Neural progenitor cell (in vitro differentiated cells): ENCODE results near the gene ZDHHC1. TPM values are rescaled to one million over a fixed set of nuclear protein-coding genes. Genes with fewer than 3 reads are reported as not detected.

Experiments used
- DNase-seq: peaks from one replicate; pipeline ENCODE4 v3.0.0-alpha.2; 2016; ENCODE audit warnings: low spot score
- H2AFZ ChIP-seq: fragments of 200-600 bp; sonication (generic); replicated peaks from 2 replicates; pipeline ENCODE4 v1.6.1; 2016; ENCODE audit warnings: antibody characterized with exemption
- H3F3A ChIP-seq: fragments of 200-600 bp; sonication (generic); 2 replicates; pipeline ENCODE4 v1.6.1; 2016; ENCODE audit warnings: antibody characterized with exemption, low read depth
- H3K27ac ChIP-seq: fragments of 200-600 bp; sonication (generic); 2 replicates; pipeline ENCODE4 v1.5.1; 2016; ENCODE audit warnings: mild to moderate bottlenecking
- H3K27me3 ChIP-seq: fragments of 200-600 bp; sonication (generic); 2 replicates; pipeline ENCODE4 v1.6.1; 2016; ENCODE audit warnings: mild to moderate bottlenecking, moderate library complexity
- H3K36me3 ChIP-seq: fragments of 200-600 bp; sonication (generic); 2 replicates; pipeline ENCODE4 v1.5.1; 2016
- H3K4me1 ChIP-seq: fragments of 200-600 bp; sonication (generic); 2 replicates; pipeline ENCODE4 v1.6.1; 2016; ENCODE audit warnings: mixed run types
- H3K4me2 ChIP-seq: fragments of 200-600 bp; sonication (generic); 2 replicates; pipeline ENCODE4 v1.6.1; 2016
- H3K4me3 ChIP-seq: fragments of 200-600 bp; sonication (generic); 2 replicates; pipeline ENCODE4 v1.5.1; 2016
- H3K79me2 ChIP-seq: fragments of 200-600 bp; sonication (generic); 2 replicates; pipeline ENCODE4 v1.6.1; 2016; ENCODE audit warnings: low read depth
- H3K9ac ChIP-seq: fragments of 200-600 bp; sonication (generic); 2 replicates; pipeline ENCODE4 v1.6.1; 2016
- H3K9me3 ChIP-seq: fragments of 200-600 bp; sonication (generic); 2 replicates; pipeline ENCODE4 v1.5.1; 2016; ENCODE audit warnings: low read depth
- H4K20me1 ChIP-seq: fragments of 200-600 bp; sonication (generic); 2 replicates; pipeline ENCODE4 v1.6.1; 2016; ENCODE audit warnings: low read depth
- H3K27ac Mint-ChIP-seq: 3 replicates; pipeline ENCODE4 v1.8.0; 2021; ENCODE audit warnings: mixed read lengths
- H3K27me3 Mint-ChIP-seq: 2 replicates; pipeline ENCODE4 v1.8.0; 2022; ENCODE audit warnings: low read depth, mild to moderate bottlenecking, inconsistent platforms, moderate library complexity, mixed read lengths; ENCODE audit not compliant: insufficient read depth
- H3K36me3 Mint-ChIP-seq: 3 replicates; pipeline ENCODE4 v1.8.0; 2021; ENCODE audit warnings: mixed read lengths
- H3K4me1 Mint-ChIP-seq: 3 replicates; pipeline ENCODE4 v1.8.0; 2021; ENCODE audit warnings: mixed read lengths
- H3K4me3 Mint-ChIP-seq: 3 replicates; pipeline ENCODE4 v1.8.0; 2021; ENCODE audit warnings: mild to moderate bottlenecking, moderate library complexity, mixed read lengths
- H3K9me3 Mint-ChIP-seq: 3 replicates; pipeline ENCODE4 v1.8.0; 2020; ENCODE audit warnings: mixed read lengths
- CTCF ChIP-seq: fragments of 200-600 bp; sonication (generic); IDR thresholded peaks from 2 replicates; pipeline ENCODE4 v1.5.1; 2017; ENCODE audit warnings: antibody characterized with exemption, mild to moderate bottlenecking
- EZH2 ChIP-seq: fragments of 200-600 bp; sonication (generic); IDR thresholded peaks from 2 replicates; pipeline ENCODE4 v1.6.1; 2017; ENCODE audit warnings: antibody characterized with exemption, mild to moderate bottlenecking, moderate library complexity
- EZH2phosphoT487 ChIP-seq: fragments of 200-600 bp; sonication (generic); IDR thresholded peaks from 2 replicates; pipeline ENCODE4 v1.6.1; 2017; ENCODE audit warnings: antibody characterized with exemption
- total RNA-seq: library from RNA; depleted of rRNA; stranded (reverse); fragments of >200 nt; gene quantifications from 2 replicates; pipeline ENCODE4 v1.2.3, GENCODE V29; 2015; ENCODE audit warnings: low replicate concordance

The ZDHHC1 gene
- total RNA-seq, 1 donor from 2014 or later: 1.5 TPM

- Mint-ChIP-seq H3K27ac (peak overlapping the region; percentile 82), H3K27me3 (peaks cover 39% of the 10 kb centered on the region), H3K4me1 (peaks cover 28% of the 10 kb centered on the region), H3K4me3 (peak overlapping the region; percentile 80), H3K36me3 (no peaks in the 10 kb centered on the region), H3K9me3 (no peaks in the 10 kb centered on the region)
- no peaks in the 10 kb centered on the region for H3K36me3 ChIP-seq
- H3K9me3 ChIP-seq: no peaks in the 10 kb centered on the region
- H3K27me3 ChIP-seq: peaks cover 54% of the 10 kb centered on the region
- peak overlapping the region; percentile 94 for H3K4me2 ChIP-seq
- peak; percentile 44 for DNase-seq
- no peaks in the 10 kb centered on the region for H4K20me1 ChIP-seq
- no peak overlapping the region for H3K27ac ChIP-seq
- peak overlapping the region; percentile 76 for H2AFZ ChIP-seq
- H3K4me1 ChIP-seq: peaks cover 18% of the 10 kb centered on the region
- H3F3A ChIP-seq: peaks cover 13% of the 10 kb centered on the region
- peak overlapping the region; percentile 59 for H3K4me3 ChIP-seq
- no peaks in the 10 kb centered on the region for H3K79me2 ChIP-seq
- TF ChIP-seq EZH2: no peak
- no peak for TF ChIP-seq CTCF
- TF ChIP-seq EZH2phosphoT487: no peak
- H3K9ac ChIP-seq: no peak overlapping the region
Observed at GRCh38 chr16:67431775-67432505, 15.7 kb upstream of the ZDHHC1 start.

- Histone ChIP-seq H3K9me3 (no peaks in the 10 kb centered on the region), H3K9ac (no peak within 1 kb of the TSS), H3K4me1 (peaks cover 18% of the 10 kb centered on the region), H3K79me2 (no peaks in the 10 kb centered on the region), H3K27ac (no peak within 1 kb of the TSS), H3K27me3 (peaks cover 54% of the 10 kb centered on the region), H4K20me1 (no peaks in the 10 kb centered on the region), H3K36me3 (no peaks in the 10 kb centered on the region), H3K4me3 (peak within 1 kb of the TSS; percentile 59), H2AFZ (peak within 1 kb of the TSS; percentile 88), H3F3A (peaks cover 13% of the 10 kb centered on the region), H3K4me2 (peak within 1 kb of the TSS; percentile 94)
- no peak for TF ChIP-seq EZH2phosphoT487
- peak; percentile 21 for TF ChIP-seq CTCF
- no peak for TF ChIP-seq EZH2
- Mint-ChIP-seq H3K9me3 (no peaks in the 10 kb centered on the region), H3K4me1 (peaks cover 28% of the 10 kb centered on the region), H3K4me3 (peak within 1 kb of the TSS; percentile 84), H3K27me3 (peaks cover 39% of the 10 kb centered on the region), H3K27ac (no peak within 1 kb of the TSS), H3K36me3 (no peaks in the 10 kb centered on the region)
- peak; percentile 91 for DNase-seq
Observed at GRCh38 chr16:67430977-67431774, 14.9 kb upstream of the ZDHHC1 start, which contains the start of gene HSD11B2. Gene HSD11B2, plus strand, starts transcription at chr16:67431121. Its CDS starts 128 bp downstream, at chr16:67431249.

- Histone ChIP-seq H3K36me3 (no peaks in the 10 kb centered on the region), H3F3A (peaks cover 13% of the 10 kb centered on the region), H3K27me3 (peaks cover 54% of the 10 kb centered on the region), H3K9me3 (no peaks in the 10 kb centered on the region), H2AFZ (peak overlapping the region; percentile 88), H3K9ac (no peak overlapping the region), H3K79me2 (no peaks in the 10 kb centered on the region), H4K20me1 (no peaks in the 10 kb centered on the region), H3K4me3 (peak overlapping the region; percentile 59), H3K4me2 (peak overlapping the region; percentile 94), H3K4me1 (peaks cover 18% of the 10 kb centered on the region), H3K27ac (no peak overlapping the region)
- peak; percentile 57 for DNase-seq
- H3K27ac Mint-ChIP-seq: no peak overlapping the region
- H3K4me1 Mint-ChIP-seq: peaks cover 28% of the 10 kb centered on the region
- H3K4me3 Mint-ChIP-seq: peak overlapping the region; percentile 84
- no peaks in the 10 kb centered on the region for H3K36me3 Mint-ChIP-seq
- no peaks in the 10 kb centered on the region for H3K9me3 Mint-ChIP-seq
- peaks cover 39% of the 10 kb centered on the region for H3K27me3 Mint-ChIP-seq
- TF ChIP-seq EZH2phosphoT487: peak; percentile 97
- TF ChIP-seq EZH2: peak; percentile 99
- TF ChIP-seq CTCF: no peak
Observed at GRCh38 chr16:67430504-67430976, 14.3 kb upstream of the ZDHHC1 start.
